ENCODE data around the gene ANXA5.

DNA sequence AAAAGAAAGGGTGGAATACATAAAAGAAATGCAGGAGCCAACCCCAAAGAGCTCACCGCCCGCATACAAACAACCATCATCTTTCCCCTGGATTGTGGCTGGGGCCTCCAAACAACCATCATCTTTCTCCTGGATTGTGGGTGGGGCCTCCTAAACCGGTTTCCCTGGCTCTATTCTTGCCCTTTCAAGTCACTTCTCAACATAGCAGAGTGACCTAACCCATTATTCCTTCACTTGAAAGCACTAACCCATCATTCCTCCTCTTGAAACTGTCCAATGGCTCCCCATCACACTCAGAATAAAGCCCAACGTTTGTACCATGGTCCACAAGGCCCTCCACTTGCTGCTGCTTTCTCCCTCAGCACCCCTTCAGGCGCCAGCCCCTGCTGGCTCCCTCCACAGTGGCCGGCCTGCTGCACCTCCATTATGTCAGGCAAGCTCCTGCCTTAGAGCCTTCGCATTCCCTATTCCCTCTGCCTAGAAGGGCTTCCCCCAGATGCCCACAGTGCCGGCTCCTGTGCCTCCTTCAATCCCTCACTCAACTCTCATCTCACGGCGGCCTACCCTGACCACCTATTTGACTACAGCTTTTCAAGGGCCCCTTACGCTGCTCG, 44.1 kb upstream of the ANXA5 start:
- TF ChIP-seq EP300 (IDR thresholded peaks at IDR 0.05; ENCODE audit: borderline replicate concordance in 1 of 2, low read depth in 1 of 2, low read length in 1 of 2) (no peak), CTCF (IDR thresholded peaks at IDR 0.05) (no peak), YY1 (IDR thresholded peaks at IDR 0.05; ENCODE audit: low read depth) (no peak), POLR2AphosphoS5 (IDR thresholded peaks at IDR 0.05; ENCODE audit: low read depth, low read length) (no peak), SMC3 (IDR thresholded peaks at IDR 0.05; ENCODE audit: low read depth, low read length) (no peak), JUND (IDR thresholded peaks at IDR 0.05) (no peak)
